Smooth muscle cell (in vitro differentiated cells): ENCODE data around the gene PPARGC1A. TPM values are rescaled to one million over a fixed set of nuclear protein-coding genes. Genes with fewer than 3 reads are reported as not detected.

Experiments used
- DNase-seq: peaks from one replicate; lab custom pipeline; 2025; ENCODE audit not compliant: unreplicated experiment; lab: John Stamatoyannopoulos, UW
- H2AFZ ChIP-seq: fragments of 200-600 bp; sonication (generic); 2 replicates; pipeline ENCODE4 v1.6.0; 2016; ENCODE audit warnings: antibody characterized with exemption, low read depth, mild to moderate bottlenecking
- H3F3A ChIP-seq: fragments of 200-600 bp; sonication (generic); 2 replicates; pipeline ENCODE4 v1.6.0; 2017; ENCODE audit warnings: antibody characterized with exemption, low read depth
- H3K27ac ChIP-seq: fragments of 200-600 bp; sonication (generic); 2 replicates; pipeline ENCODE4 v1.5.1; 2016; ENCODE audit warnings: low read depth, mild to moderate bottlenecking
- H3K27me3 ChIP-seq: fragments of 200-600 bp; sonication (generic); 2 replicates; pipeline ENCODE4 v1.6.1; 2016; ENCODE audit warnings: low read depth, mild to moderate bottlenecking
- H3K36me3 ChIP-seq: fragments of 200-600 bp; sonication (generic); 2 replicates; pipeline ENCODE4 v1.5.1; 2016; ENCODE audit warnings: low read depth
- H3K4me1 ChIP-seq: fragments of 200-600 bp; sonication (generic); 2 replicates; pipeline ENCODE4 v1.5.1; 2016; ENCODE audit warnings: low read depth
- H3K4me2 ChIP-seq: fragments of 200-600 bp; sonication (generic); 2 replicates; pipeline ENCODE4 v1.6.0; 2016; ENCODE audit warnings: mild to moderate bottlenecking
- H3K4me3 ChIP-seq: fragments of 200-600 bp; sonication (generic); 2 replicates; pipeline ENCODE4 v1.5.1; 2016; ENCODE audit warnings: mild to moderate bottlenecking
- H3K79me2 ChIP-seq: fragments of 200-600 bp; sonication (generic); 2 replicates; pipeline ENCODE4 v1.6.0; 2016; ENCODE audit warnings: low read depth, mild to moderate bottlenecking
- H3K9ac ChIP-seq: fragments of 200-600 bp; sonication (generic); 2 replicates; pipeline ENCODE4 v1.6.0; 2016; ENCODE audit warnings: low read depth
- H3K9me3 ChIP-seq: fragments of 200-600 bp; sonication (generic); replicated peaks from 2 replicates; pipeline ENCODE4 v1.5.1; 2016; ENCODE audit warnings: low read depth
- H4K20me1 ChIP-seq: fragments of 200-600 bp; sonication (generic); 2 replicates; pipeline ENCODE4 v1.6.0; 2016; ENCODE audit warnings: low read depth
- WGBS: methylation state at CpG from one replicate; pipeline ENCODE4 v1.1.7; 2016; ENCODE audit warnings: low lambda C conversion rate; 5-methylcytosine and 5-hydroxymethylcytosine counted together
- polyA plus RNA-seq: library from polyadenylated mRNA; unstranded; fragments of >200 nt; fragmentation: Nextera tagmentation; extraction: Ambion mirVana; gene quantifications from 2 replicates; pipeline ENCODE4 v1.2.1, GENCODE V29; 2016
- total RNA-seq: library from RNA; depleted of rRNA; stranded (reverse); fragments of >200 nt; gene quantifications from 2 replicates; pipeline ENCODE4 v1.2.3, GENCODE V29; 2014
- TF ChIP-seq, protein P1 (sequence below): fragments of 200-600 bp; sonication (generic); IDR thresholded peaks from 2 replicates; pipeline ENCODE4 v1.5.1; 2017; ENCODE audit warnings: borderline replicate concordance, mild to moderate bottlenecking, antibody characterized with exemption; ENCODE audit not compliant: insufficient read depth, poor library complexity, severe bottlenecking

The PPARGC1A gene
- total and polyA plus RNA-seq, 2 experiments from 2014 or later, result 0.25 to 2.8 TPM

DNA sequence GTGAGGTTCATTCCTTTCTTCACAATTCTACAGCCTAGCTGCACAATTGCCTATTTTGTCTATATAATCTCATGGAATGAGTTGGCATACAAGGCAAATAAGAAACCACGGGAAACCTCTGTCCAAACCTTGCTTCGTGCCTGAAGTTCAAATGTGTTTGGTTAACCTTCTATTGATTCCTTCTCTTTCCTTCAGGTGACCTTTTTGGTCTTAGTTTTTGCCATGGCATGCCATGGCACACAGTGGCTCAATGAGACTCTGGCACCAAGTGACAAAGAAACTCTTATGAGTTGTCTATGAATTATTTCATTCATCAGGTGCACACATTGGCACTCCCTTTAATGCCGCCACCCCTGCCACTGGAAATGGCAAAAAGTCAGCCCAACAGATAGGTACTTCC, 101.8 kb downstream of the PPARGC1A start:
- Histone ChIP-seq H3K9ac (no peak overlapping the region), H3K27ac (no peak overlapping the region), H3K27me3 (no peaks in the 10 kb centered on the region), H3K9me3 (no peaks in the 10 kb centered on the region), H3K4me2 (no peak overlapping the region), H2AFZ (no peak overlapping the region), H3K4me1 (no peaks in the 10 kb centered on the region), H3K4me3 (no peak overlapping the region), H3K36me3 (no peaks in the 10 kb centered on the region), H3K79me2 (no peaks in the 10 kb centered on the region), H3F3A (no peaks in the 10 kb centered on the region), H4K20me1 (no peaks in the 10 kb centered on the region)
- DNase-seq, result no peak
- WGBS, result 98% methylated on average over 3 of the region's 3 CpGs
- TF ChIP-seq, protein P1, sequence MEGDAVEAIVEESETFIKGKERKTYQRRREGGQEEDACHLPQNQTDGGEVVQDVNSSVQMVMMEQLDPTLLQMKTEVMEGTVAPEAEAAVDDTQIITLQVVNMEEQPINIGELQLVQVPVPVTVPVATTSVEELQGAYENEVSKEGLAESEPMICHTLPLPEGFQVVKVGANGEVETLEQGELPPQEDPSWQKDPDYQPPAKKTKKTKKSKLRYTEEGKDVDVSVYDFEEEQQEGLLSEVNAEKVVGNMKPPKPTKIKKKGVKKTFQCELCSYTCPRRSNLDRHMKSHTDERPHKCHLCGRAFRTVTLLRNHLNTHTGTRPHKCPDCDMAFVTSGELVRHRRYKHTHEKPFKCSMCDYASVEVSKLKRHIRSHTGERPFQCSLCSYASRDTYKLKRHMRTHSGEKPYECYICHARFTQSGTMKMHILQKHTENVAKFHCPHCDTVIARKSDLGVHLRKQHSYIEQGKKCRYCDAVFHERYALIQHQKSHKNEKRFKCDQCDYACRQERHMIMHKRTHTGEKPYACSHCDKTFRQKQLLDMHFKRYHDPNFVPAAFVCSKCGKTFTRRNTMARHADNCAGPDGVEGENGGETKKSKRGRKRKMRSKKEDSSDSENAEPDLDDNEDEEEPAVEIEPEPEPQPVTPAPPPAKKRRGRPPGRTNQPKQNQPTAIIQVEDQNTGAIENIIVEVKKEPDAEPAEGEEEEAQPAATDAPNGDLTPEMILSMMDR, result no peak

DNA sequence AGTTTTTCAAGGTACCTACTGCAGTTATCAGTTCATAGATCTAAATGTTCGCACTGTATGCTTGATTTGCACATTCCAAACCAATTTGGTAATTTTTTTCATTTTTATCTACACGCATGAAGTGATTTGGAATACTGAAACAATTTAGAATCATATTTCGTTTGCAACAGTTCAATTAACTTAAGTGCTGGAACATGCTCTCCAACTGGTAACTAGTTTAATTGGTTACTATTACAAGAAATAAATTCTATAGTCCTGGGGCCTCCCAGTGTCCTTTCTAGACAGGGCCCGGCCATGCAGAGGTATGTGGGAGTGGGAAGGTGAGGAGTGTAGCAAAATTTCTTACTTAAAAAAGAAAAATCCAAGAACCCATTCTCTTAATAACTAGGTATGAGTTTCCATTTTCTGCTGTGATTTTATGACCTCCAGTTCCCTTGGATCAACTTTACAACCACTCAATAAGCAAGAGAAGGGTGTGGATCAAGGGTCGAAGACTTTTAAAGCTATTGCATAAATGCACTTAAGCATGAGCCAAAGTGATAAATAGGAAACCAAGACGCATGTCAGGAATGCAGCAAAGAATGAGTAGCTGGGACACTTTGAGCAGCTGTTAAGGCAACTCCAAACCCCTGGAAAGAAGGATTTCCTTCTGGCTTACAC, 106.9 kb downstream of the PPARGC1A start:
- H3K4me3 ChIP-seq, result no peak overlapping the region

DNA sequence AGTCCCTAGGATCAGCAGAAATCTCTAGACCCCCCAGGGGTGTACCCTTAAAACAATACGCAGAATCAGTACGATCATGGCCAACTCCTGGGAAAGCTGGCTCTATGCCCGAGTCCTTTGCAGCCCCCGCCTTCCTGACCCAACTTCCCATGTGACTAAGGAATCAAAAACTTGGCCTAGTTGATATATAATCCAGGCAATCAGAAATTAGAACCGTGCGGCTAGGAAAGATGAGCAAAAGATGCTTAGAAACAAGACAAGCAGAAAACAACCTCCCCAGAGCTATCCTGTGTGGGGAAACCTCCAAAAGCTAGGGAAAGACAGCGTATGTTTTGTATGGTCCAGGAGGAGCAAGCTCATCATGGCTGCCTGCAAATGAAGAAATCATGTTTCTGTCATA, 110.0 kb downstream of the PPARGC1A start:
- no peaks in the 10 kb centered on the region for H3K9me3 ChIP-seq
- 96% methylated on average over 7 of the region's 7 CpGs for WGBS
- TF ChIP-seq, protein P1, result no peak

More for the DNA sequence above, 106.9 kb downstream of the PPARGC1A start:
- Histone ChIP-seq H3K36me3 (no peaks in the 10 kb centered on the region), H3K4me2 (no peak overlapping the region), H3F3A (no peaks in the 10 kb centered on the region), H3K4me1 (no peaks in the 10 kb centered on the region), H2AFZ (no peak overlapping the region), H3K9ac (no peak overlapping the region), H3K27me3 (no peaks in the 10 kb centered on the region), H4K20me1 (no peaks in the 10 kb centered on the region), H3K9me3 (no peaks in the 10 kb centered on the region), H3K27ac (no peak overlapping the region), H3K79me2 (no peaks in the 10 kb centered on the region)
- WGBS, result 44% methylated on average over 6 of the region's 6 CpGs
- TF ChIP-seq, protein P1, result no peak
- no peak for DNase-seq

DNA sequence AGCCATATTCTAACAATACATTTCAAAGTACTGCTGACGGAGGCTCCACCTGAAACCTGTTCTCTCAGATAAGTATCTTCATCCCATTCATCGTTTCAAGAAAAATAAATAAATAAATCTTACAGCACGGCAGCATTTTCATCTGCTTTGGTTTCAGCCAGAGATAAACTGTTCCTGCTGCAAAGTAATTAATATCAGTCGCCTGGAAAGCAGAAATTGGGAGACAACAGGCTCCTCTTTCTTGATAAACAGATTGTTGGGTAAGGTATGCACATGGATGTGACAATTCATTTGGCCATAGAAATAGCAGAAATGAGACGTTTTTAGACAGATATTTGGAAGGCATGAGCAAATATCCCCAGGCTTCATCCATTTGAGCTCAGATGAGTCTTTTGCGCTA, 110.4 kb downstream of the PPARGC1A start:
- no peak for DNase-seq
- H3K9me3 ChIP-seq, result no peaks in the 10 kb centered on the region
- WGBS, result 89% methylated on average over 6 of the region's 6 CpGs

More for the DNA sequence above, 110.0 kb downstream of the PPARGC1A start:
- Histone ChIP-seq H3K4me3 (no peak overlapping the region), H3K27me3 (no peaks in the 10 kb centered on the region), H2AFZ (no peak overlapping the region), H3K36me3 (no peaks in the 10 kb centered on the region), H3K9ac (no peak overlapping the region), H3K27ac (no peak overlapping the region), H3K4me1 (no peaks in the 10 kb centered on the region), H3K4me2 (no peak overlapping the region), H4K20me1 (no peaks in the 10 kb centered on the region), H3F3A (no peaks in the 10 kb centered on the region), H3K79me2 (no peaks in the 10 kb centered on the region)
- no peak for DNase-seq

More for the DNA sequence above, 110.4 kb downstream of the PPARGC1A start:
- Histone ChIP-seq H3K27ac (no peak overlapping the region), H3K36me3 (no peaks in the 10 kb centered on the region), H3F3A (no peaks in the 10 kb centered on the region), H3K27me3 (no peaks in the 10 kb centered on the region), H3K4me1 (no peaks in the 10 kb centered on the region), H4K20me1 (no peaks in the 10 kb centered on the region), H2AFZ (no peak overlapping the region), H3K79me2 (no peaks in the 10 kb centered on the region), H3K9ac (no peak overlapping the region), H3K4me2 (no peak overlapping the region), H3K4me3 (no peak overlapping the region)
- TF ChIP-seq, protein P1, result no peak
